HCT116 (cell line): ENCODE measurements around the gene OTUD7B. TPM values are rescaled to one million over a fixed set of nuclear protein-coding genes. Genes with fewer than 3 reads are reported as not detected.

Experiments
- ATAC-seq: fragments of 200-7000 bp; cut with Tn5 transposase; 2 replicates; pipeline ENCODE4 v1.9.1; 2020; ENCODE audit warnings: mild to moderate bottlenecking, moderate library complexity
- BruUV-seq: library from RNA; stranded (reverse); fragments of 400-500 nt; replicated peaks from 2 replicates; lab custom pipeline; 2021; lab: Mats Ljungman, UMichigan
- CTCF ChIA-PET: fragments of 300-600 bp; sonication (Branson Sonifier 250); formaldehyde crosslinking; loops from one replicate; lab custom pipeline; 2021; ENCODE audit warnings: antibody characterized with exemption; lab: Charles Lee
- POLR2A ChIA-PET: fragments of 300-600, 350-600 bp; sonication (Branson Sonifier 250); formaldehyde crosslinking; loops from one replicate; lab custom pipeline; 2021; ENCODE audit warnings: antibody characterized with exemption; lab: Charles Lee
- RAD21 ChIA-PET, 2 experiments: fragments of 300-600 bp; sonication (Branson Sonifier 250); formaldehyde crosslinking; loops; one replicate each; lab custom pipeline; 2023; ENCODE audit warnings: low total read pairs in 2 of 2; ENCODE audit not compliant: uncharacterized antibody in 2 of 2, unreplicated experiment in 2 of 2, low non-redundant PET in 1 of 2; lab: Charles Lee
- DNase-seq: peaks from one replicate; pipeline ENCODE4 v3.0.0-alpha.2; 2010; ENCODE audit warnings: low read depth, low spot score
- H2AFZ ChIP-seq: fragments of 200-600 bp; shearing (Covaris generic), sonication (generic); 2 replicates; pipeline ENCODE4 v1.6.1; 2017; ENCODE audit warnings: low read depth, mixed run types, mixed read lengths, antibody characterized with exemption, low read length; ENCODE audit not compliant: poor library complexity, severe bottlenecking
- H3K27ac ChIP-seq: 2 replicates; pipeline ENCODE4 v1.5.1; 2012; ENCODE audit warnings: low read depth, low read length
- H3K27me3 ChIP-seq: fragments of 200-600 bp; sonication (generic); 2 replicates; pipeline ENCODE4 v1.6.1; 2016; ENCODE audit warnings: mixed run types, low read length, mixed read lengths; ENCODE audit not compliant: insufficient read depth
- H3K36me3 ChIP-seq, 2 experiments: fragments of 200-500 bp in 1 of 2; fragments of 200-600 bp in 1 of 2; sonication (Bioruptor generic) in 1 of 2; sonication (generic) in 1 of 2; 2 replicates each; pipeline versions ENCODE4 v1.5.1 to v1.6.1; 2014 to 2016; ENCODE audit warnings: low read length in 2 of 2, inconsistent platforms in 1 of 2, mixed read lengths in 1 of 2, mixed run types in 1 of 2; ENCODE audit not compliant: insufficient read depth in 2 of 2, control insufficient read depth in 1 of 2
- H3K4me1 ChIP-seq, 2 experiments: fragments of 200-600 bp in 1 of 2; sonication (generic) in 1 of 2; 2 replicates each; pipeline versions ENCODE4 v1.5.1 to v1.6.1; 2012 to 2017; ENCODE audit warnings: low read length in 2 of 2, inconsistent platforms in 1 of 2, mild to moderate bottlenecking in 1 of 2, mixed read lengths in 1 of 2, mixed run types in 1 of 2, moderate library complexity in 1 of 2; ENCODE audit not compliant: insufficient read depth in 2 of 2, control insufficient read depth in 1 of 2
- H3K4me2 ChIP-seq: fragments of 200-600 bp; sonication (generic); 2 replicates; pipeline ENCODE4 v1.6.1; 2017; ENCODE audit warnings: mixed run types, low read length, mixed read lengths
- H3K4me3 ChIP-seq, 2 experiments: fragments of 200-600 bp in 1 of 2; sonication (generic) in 1 of 2; replicated peaks in 1 of 2; 2 replicates each; pipeline ENCODE4 v1.5.1; 2011 to 2016; ENCODE audit warnings: low read length in 2 of 2, control low read depth in 1 of 2, low read depth in 1 of 2, mild to moderate bottlenecking in 1 of 2, mixed read lengths in 1 of 2, mixed run types in 1 of 2
- H3K79me2 ChIP-seq: fragments of 200-600 bp; sonication (generic); 2 replicates; pipeline ENCODE4 v1.6.1; 2017; ENCODE audit warnings: mild to moderate bottlenecking, mixed run types, low read length, moderate library complexity, mixed read lengths; ENCODE audit not compliant: insufficient read depth
- H3K9ac ChIP-seq: fragments of 200-600 bp; sonication (generic); 2 replicates; pipeline ENCODE4 v1.6.1; 2016; ENCODE audit warnings: low read length, mixed read lengths
- H3K9me2 ChIP-seq: fragments of 200-600 bp; sonication (generic), shearing (Covaris generic); 2 replicates; pipeline ENCODE4 v1.6.1; 2017; ENCODE audit warnings: mixed run types, mild to moderate bottlenecking, moderate library complexity; ENCODE audit not compliant: insufficient read depth
- H3K9me3 ChIP-seq, 2 experiments: fragments of 200-500 bp in 1 of 2; fragments of 200-600 bp in 1 of 2; sonication (Bioruptor generic) in 1 of 2; sonication (generic) in 1 of 2; 2 replicates each; pipeline ENCODE4 v1.6.1; 2014 to 2017; ENCODE audit warnings: low read length in 2 of 2, mixed read lengths in 2 of 2, inconsistent platforms in 1 of 2, low read depth in 1 of 2, mild to moderate bottlenecking in 1 of 2, mixed run types in 1 of 2, moderate library complexity in 1 of 2; ENCODE audit not compliant: control insufficient read depth in 1 of 2, insufficient read depth in 1 of 2
- H4K20me1 ChIP-seq: fragments of 200-600 bp; sonication (generic), shearing (Covaris generic); 2 replicates; pipeline ENCODE4 v1.6.1; 2017; ENCODE audit warnings: mixed run types, mild to moderate bottlenecking, moderate library complexity; ENCODE audit not compliant: insufficient read depth
- ATF3 ChIP-seq: IDR thresholded peaks from 2 replicates; pipeline ENCODE4 v1.6.1; 2012
- CEBPB ChIP-seq: IDR thresholded peaks from 2 replicates; pipeline ENCODE4 v1.6.1; 2012; ENCODE audit warnings: low read depth
- CTCF ChIP-seq, 3 experiments: fragments of 200-600 bp in 1 of 3; sonication (generic) in 1 of 3; IDR thresholded peaks in 2 of 3; conservative IDR thresholded peaks in 1 of 3; 2 replicates each; pipeline ENCODE4 v1.5.1; 2012 to 2017; ENCODE audit warnings: low read depth in 2 of 3, low read length in 2 of 3, antibody characterized with exemption in 1 of 3, borderline replicate concordance in 1 of 3, control low read depth in 1 of 3, mild to moderate bottlenecking in 1 of 3, mixed read lengths in 1 of 3, mixed run types in 1 of 3, moderate library complexity in 1 of 3; ENCODE audit not compliant: insufficient read depth in 1 of 3
- EGR1 ChIP-seq: IDR thresholded peaks from 2 replicates; pipeline ENCODE4 v1.6.1; 2012; ENCODE audit warnings: low read depth
- ELF1 ChIP-seq: IDR thresholded peaks from 2 replicates; pipeline ENCODE4 v1.6.1; 2012; ENCODE audit warnings: low read depth, borderline replicate concordance
- EZH2 ChIP-seq: fragments of 200-600 bp; sonication (generic); IDR thresholded peaks from 2 replicates; pipeline ENCODE4 v1.6.1; 2017; ENCODE audit warnings: antibody characterized with exemption, mixed run types
- EZH2phosphoT487 ChIP-seq: fragments of 200-600 bp; IDR thresholded peaks from 2 replicates; pipeline ENCODE4 v1.6.1; 2018; ENCODE audit warnings: antibody characterized with exemption, borderline replicate concordance
- JUND ChIP-seq: IDR thresholded peaks from 2 replicates; pipeline ENCODE4 v1.6.1; 2012
- POLR2A ChIP-seq: IDR thresholded peaks from 2 replicates; pipeline ENCODE4 v1.7.0; 2011; ENCODE audit warnings: borderline replicate concordance; ENCODE audit not compliant: insufficient read depth, insufficient read length; ENCODE audit errors: extremely low read depth
- POLR2AphosphoS5 ChIP-seq: IDR thresholded peaks from 2 replicates; pipeline ENCODE4 v1.6.1; 2011; ENCODE audit warnings: mild to moderate bottlenecking, low read depth, low read length, moderate library complexity
- RAD21 ChIP-seq: IDR thresholded peaks from 2 replicates; pipeline ENCODE4 v1.6.1; 2012; ENCODE audit warnings: low read depth, mild to moderate bottlenecking
- REST ChIP-seq: IDR thresholded peaks from 2 replicates; pipeline ENCODE4 v1.6.1; 2012; ENCODE audit warnings: low read depth
- SIN3A ChIP-seq: IDR thresholded peaks from 2 replicates; pipeline ENCODE4 v1.6.1; 2012; ENCODE audit warnings: low read depth
- SP1 ChIP-seq: IDR thresholded peaks from 2 replicates; pipeline ENCODE4 v1.6.1; 2012; ENCODE audit warnings: low read depth
- SRF ChIP-seq: IDR thresholded peaks from 2 replicates; pipeline ENCODE4 v1.6.1; 2012; ENCODE audit warnings: low read depth
- YY1 ChIP-seq: IDR thresholded peaks from 2 replicates; pipeline ENCODE4 v1.6.1; 2011; ENCODE audit warnings: low read length, low read depth, moderate library complexity, mild to moderate bottlenecking; ENCODE audit not compliant: insufficient replicate concordance; ENCODE audit errors: extremely low read depth
- intact Hi-C: fragments of 100-400 bp; cut with micrococcal nuclease; formaldehyde crosslinking; loops from 2 replicates; pipeline ENCODE4 v1.10.0; 2022
- total RNA-seq: library from RNA; stranded (reverse); gene quantifications from one replicate; pipeline ENCODE4 v1.2.1, GENCODE V29; 2021; ENCODE audit not compliant: unreplicated experiment

Gene OTUD7B
- total RNA-seq, 1 experiment from 2014 or later, result 23.7 TPM

GRCh38 chr1:149929856-149930255 lies 80.7 kb downstream of the OTUD7B start:
- DNase-seq, result no peak
- Histone ChIP-seq H3K4me3 (no peak overlapping the region), H3K79me2 (peaks cover 31% of the 10 kb centered on the region), H3K9ac (no peak overlapping the region), H3K27me3 (no peaks in the 10 kb centered on the region), H3K4me2 (no peak overlapping the region), H3K36me3 (peaks cover 15 to 19% of the 10 kb centered on the region in 2 experiments; a peak in 3 of 4 replicates), H3K27ac (no peak overlapping the region), H3K9me3 (no peaks in the 10 kb centered on the region), H3K9me2 (no peaks in the 10 kb centered on the region), H2AFZ (no peak overlapping the region), H3K4me1 (peaks cover 9 to 31% of the 10 kb centered on the region in 2 experiments; a peak in 3 of 4 replicates), H4K20me1 (peaks cover 5% of the 10 kb centered on the region; the same call in 1 of the 2 replicates)
- BruUV-seq, result no TSS peak
- intact Hi-C loops, result no loop called here
- ChIA-PET CTCF (no interaction called here), POLR2A (interaction anchor here (2.3 to 2.5 kb wide), 2 partner anchors 9 to 42 kb away, joined by 23 to 29 read pairs; a partner anchor contains a TSS), RAD21 (no interaction called here)
- TF ChIP-seq SIN3A (no peak), CEBPB (no peak), SP1 (no peak), EZH2phosphoT487 (no peak), ELF1 (no peak)
- no peak for ATAC-seq

- Histone ChIP-seq H3K36me3 (peaks cover 30 to 34% of the 10 kb centered on the region in 2 experiments; a peak in 3 of 4 replicates), H3K9me3 (no peaks in the 10 kb centered on the region), H3K9me2 (no peaks in the 10 kb centered on the region), H3K4me2 (peak overlapping the region; percentile 92), H2AFZ (no peak overlapping the region), H3K4me3 (peak overlapping the region; percentile 89 to 99), H3K9ac (peak overlapping the region; percentile 88), H4K20me1 (peaks cover 5% of the 10 kb centered on the region; the same call in 1 of the 2 replicates), H3K4me1 (peaks cover 9 to 31% of the 10 kb centered on the region in 2 experiments; a peak in 3 of 4 replicates), H3K79me2 (peaks cover 44% of the 10 kb centered on the region), H3K27ac (peak overlapping the region; percentile 89)
- intact Hi-C loops, result no loop called here
- ChIA-PET CTCF (no interaction called here), RAD21 (no interaction called here), POLR2A (interaction anchor here (0.7 to 2.5 kb wide), 4 partner anchors 10 to 41 kb away, joined by 3 to 29 read pairs (median 13); a partner anchor contains a TSS)
- DNase-seq, result no peak
- no TSS peak for BruUV-seq
- ATAC-seq, result no peak
- TF ChIP-seq JUND (no peak), EZH2phosphoT487 (no peak), EZH2 (no peak), ATF3 (no peak), POLR2AphosphoS5 (no peak), EGR1 (no peak), RAD21 (no peak), REST (no peak), CTCF (IDR thresholded peaks at IDR 0.05 in 2 of 3, conservative IDR thresholded peaks at IDR 0.05 in 1 of 3; ENCODE audit: borderline replicate concordance in 1 of 3, insufficient read depth in 1 of 3, low read depth in 2 of 3, low read length in 2 of 3) (no peak), SRF (no peak), POLR2A (no peak), YY1 (no peak)
- TF ChIP-seq, all 23 proteins: peak for 0
- no peaks in the 10 kb centered on the region for H3K27me3 ChIP-seq
These were observed 82.2 kb downstream of the OTUD7B start for GRCh38 chr1:149928401-149928724.
